Ishikawa (cell line): ENCODE measurements around the gene JOSD2.

Experiments used
- CEBPB ChIP-seq: IDR thresholded peaks from 2 replicates; pipeline ENCODE4 v1.6.1; 2012
- EGR1 ChIP-seq: IDR thresholded peaks from 2 replicates; pipeline ENCODE4 v1.6.1; 2012
- TCF12 ChIP-seq: IDR thresholded peaks from 2 replicates; pipeline ENCODE4 v1.6.1; 2012; ENCODE audit warnings: low read depth
- TEAD4 ChIP-seq: IDR thresholded peaks from 2 replicates; pipeline ENCODE4 v1.6.1; 2012
- TF ChIP-seq, protein P1 (sequence below): IDR thresholded peaks from 2 replicates; pipeline ENCODE4 v1.6.1; 2012; ENCODE audit warnings: low read depth, mild to moderate bottlenecking
- TF ChIP-seq, protein P2 (sequence below): IDR thresholded peaks from 2 replicates; pipeline ENCODE4 v1.6.1; 2012

DNA sequence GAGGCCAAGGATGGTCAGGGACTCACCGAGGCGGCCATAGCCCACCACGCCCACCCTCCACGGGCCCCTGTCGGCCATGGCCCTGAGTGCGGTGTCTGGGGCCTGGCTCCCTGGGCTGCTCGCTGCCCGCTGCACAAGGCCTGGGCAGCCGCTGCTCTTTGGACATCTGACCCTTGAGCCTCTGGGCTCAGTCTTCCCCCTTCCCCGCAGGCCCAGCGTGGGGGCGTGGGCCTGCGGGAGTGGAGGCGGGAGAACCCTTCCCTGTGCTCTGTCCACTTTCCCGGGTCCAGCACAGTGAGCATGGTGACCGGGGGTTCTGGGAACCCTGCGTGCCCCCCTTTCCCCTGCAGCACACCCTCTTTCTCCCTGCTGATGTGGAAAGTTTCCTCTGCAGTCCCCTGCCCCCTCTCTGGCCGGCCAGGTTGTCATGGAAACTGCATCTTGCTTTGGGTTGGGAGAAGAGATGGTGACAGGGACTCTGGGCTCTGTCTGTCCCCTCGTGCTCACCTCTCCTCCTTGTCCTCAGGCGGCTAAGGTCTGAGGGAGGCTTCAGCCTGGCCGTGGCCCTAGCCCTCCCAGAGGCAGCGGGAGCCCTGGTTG lies 2.9 kb upstream of the JOSD2 start, which contains the start of gene ASPDH:
- TF ChIP-seq, protein P1, sequence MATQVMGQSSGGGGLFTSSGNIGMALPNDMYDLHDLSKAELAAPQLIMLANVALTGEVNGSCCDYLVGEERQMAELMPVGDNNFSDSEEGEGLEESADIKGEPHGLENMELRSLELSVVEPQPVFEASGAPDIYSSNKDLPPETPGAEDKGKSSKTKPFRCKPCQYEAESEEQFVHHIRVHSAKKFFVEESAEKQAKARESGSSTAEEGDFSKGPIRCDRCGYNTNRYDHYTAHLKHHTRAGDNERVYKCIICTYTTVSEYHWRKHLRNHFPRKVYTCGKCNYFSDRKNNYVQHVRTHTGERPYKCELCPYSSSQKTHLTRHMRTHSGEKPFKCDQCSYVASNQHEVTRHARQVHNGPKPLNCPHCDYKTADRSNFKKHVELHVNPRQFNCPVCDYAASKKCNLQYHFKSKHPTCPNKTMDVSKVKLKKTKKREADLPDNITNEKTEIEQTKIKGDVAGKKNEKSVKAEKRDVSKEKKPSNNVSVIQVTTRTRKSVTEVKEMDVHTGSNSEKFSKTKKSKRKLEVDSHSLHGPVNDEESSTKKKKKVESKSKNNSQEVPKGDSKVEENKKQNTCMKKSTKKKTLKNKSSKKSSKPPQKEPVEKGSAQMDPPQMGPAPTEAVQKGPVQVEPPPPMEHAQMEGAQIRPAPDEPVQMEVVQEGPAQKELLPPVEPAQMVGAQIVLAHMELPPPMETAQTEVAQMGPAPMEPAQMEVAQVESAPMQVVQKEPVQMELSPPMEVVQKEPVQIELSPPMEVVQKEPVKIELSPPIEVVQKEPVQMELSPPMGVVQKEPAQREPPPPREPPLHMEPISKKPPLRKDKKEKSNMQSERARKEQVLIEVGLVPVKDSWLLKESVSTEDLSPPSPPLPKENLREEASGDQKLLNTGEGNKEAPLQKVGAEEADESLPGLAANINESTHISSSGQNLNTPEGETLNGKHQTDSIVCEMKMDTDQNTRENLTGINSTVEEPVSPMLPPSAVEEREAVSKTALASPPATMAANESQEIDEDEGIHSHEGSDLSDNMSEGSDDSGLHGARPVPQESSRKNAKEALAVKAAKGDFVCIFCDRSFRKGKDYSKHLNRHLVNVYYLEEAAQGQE: no peak
- TF ChIP-seq TCF12 (no peak), EGR1 (no peak), CEBPB (no peak), TEAD4 (no peak)
- TF ChIP-seq, protein P2, sequence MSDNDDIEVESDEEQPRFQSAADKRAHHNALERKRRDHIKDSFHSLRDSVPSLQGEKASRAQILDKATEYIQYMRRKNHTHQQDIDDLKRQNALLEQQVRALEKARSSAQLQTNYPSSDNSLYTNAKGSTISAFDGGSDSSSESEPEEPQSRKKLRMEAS: no peak
